Measurements from ENCODE around the gene CNIH2.
"Not testable (repeated sequence)": the region's sequence is repeated elsewhere in the genome, so short reads cannot be mapped to it uniquely, and the experiment has no call there.

Gene CNIH2

DNA sequence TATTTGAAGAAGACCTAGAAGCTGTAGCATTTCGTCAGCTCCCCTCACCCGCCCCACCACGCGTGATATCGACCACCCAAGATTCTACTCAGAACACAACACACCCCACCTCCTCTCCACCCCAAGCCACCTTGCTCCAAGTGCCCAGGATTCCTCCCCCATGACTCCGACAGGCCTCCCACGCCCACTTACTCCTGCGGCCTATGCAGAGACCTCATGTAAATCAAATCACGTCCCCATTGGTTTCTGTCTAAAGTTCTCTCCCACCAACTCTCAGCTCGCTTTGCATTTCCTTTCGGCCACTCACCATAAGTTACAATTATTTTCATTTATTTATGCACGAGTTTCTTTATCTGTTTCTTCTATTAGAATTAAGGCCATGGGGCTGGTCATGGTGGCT is 24.7 kb downstream of the CNIH2 start:
- TF ChIP-seq CTCF (IDR thresholded peaks at IDR 0.05; ENCODE audit: low read depth, low read length) = no peak
- in situ Hi-C loops (cut with HindIII; ENCODE audit: low sequenced_read_pairs) = no loop called here
- no peak for DNase-seq (ENCODE audit: low read depth, low spot score)
- no peak overlapping the region for H3K4me3 ChIP-seq (ENCODE audit: low read depth, low read length)

DNA sequence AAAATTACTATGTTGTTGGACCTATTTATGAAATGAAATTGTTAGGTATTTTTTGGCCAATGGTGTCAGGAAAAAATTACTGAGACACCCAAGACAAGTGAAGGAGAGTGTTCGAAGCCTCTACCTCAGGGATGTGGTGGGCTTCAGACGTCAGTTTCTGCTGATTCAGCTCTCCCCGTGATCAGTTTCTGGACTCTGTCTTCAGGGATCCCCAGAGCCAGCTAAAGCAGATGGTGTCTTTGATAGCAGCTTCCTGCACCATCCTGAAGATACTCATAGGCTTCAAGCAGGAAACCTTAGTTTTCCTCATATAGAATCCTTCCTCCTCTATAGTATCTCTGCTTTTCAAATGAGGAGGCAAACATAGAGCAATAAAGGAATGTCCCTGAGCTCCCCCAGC is 31.5 kb downstream of the CNIH2 start:
- H3K4me3 ChIP-seq (ENCODE audit: low read depth, low read length) = no peak overlapping the region
- in situ Hi-C loops (cut with HindIII; ENCODE audit: low sequenced_read_pairs) = no loop called here
- no peak for DNase-seq (ENCODE audit: low read depth, low spot score)
- no peak for TF ChIP-seq CTCF (IDR thresholded peaks at IDR 0.05; ENCODE audit: low read depth, low read length)

- DNase-seq (ENCODE audit: low read depth, low spot score) = no peak
- TF ChIP-seq CTCF (IDR thresholded peaks at IDR 0.05; ENCODE audit: low read depth, low read length) = no peak
- in situ Hi-C loops (cut with HindIII; ENCODE audit: low sequenced_read_pairs) = no loop called here
- no peak overlapping the region for H3K4me3 ChIP-seq (ENCODE audit: low read depth, low read length)
These were observed 32.3 kb downstream of the CNIH2 start for GRCh38 chr11:66310324-66310723.

DNA sequence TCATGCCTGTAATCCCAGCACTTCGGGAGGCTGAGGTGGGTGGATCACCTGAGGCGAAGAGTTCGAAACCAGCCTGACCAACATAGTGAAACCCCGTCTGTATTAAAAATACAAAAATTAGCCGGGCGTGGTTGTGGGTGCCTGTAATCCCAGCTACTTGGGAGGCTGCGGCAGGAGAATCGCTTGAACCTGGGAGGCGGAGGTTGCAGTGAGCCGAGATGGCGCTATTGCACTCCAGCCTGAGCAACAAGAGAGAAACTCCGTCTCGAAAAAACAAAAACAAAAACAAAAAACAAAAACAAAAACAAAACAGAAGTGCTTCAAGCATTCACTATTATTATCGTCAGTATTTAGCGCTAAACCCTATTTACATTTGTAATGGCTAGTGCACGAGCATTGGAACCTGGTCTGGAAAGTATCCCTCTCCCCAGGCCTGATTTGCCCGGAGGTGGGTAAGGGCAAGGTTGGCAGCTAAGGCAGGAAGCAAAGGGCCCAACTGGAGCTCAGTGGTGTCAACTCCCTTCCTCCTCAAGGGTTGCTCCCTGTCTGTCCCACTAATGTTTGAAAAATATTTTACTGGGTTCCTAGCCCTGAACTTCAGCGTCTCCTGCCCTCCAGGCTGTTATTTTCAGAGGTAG is 32.9 kb downstream of the CNIH2 start:
- H3K4me3 ChIP-seq (ENCODE audit: low read depth, low read length); DNase-seq (ENCODE audit: low read depth, low spot score); in situ Hi-C loops (cut with HindIII; ENCODE audit: low sequenced_read_pairs): not testable (repeated sequence)

- in situ Hi-C loops (cut with HindIII; ENCODE audit: low sequenced_read_pairs) = no loop called here
- peak; percentile 95 for TF ChIP-seq CTCF (IDR thresholded peaks at IDR 0.05; ENCODE audit: low read depth, low read length)
- no peak for DNase-seq (ENCODE audit: low read depth, low spot score)
- peak overlapping the region; percentile 40 for H3K4me3 ChIP-seq (ENCODE audit: low read depth, low read length)
These were observed 33.5 kb downstream of the CNIH2 start for GRCh38 chr11:66311470-66311964.

DNA sequence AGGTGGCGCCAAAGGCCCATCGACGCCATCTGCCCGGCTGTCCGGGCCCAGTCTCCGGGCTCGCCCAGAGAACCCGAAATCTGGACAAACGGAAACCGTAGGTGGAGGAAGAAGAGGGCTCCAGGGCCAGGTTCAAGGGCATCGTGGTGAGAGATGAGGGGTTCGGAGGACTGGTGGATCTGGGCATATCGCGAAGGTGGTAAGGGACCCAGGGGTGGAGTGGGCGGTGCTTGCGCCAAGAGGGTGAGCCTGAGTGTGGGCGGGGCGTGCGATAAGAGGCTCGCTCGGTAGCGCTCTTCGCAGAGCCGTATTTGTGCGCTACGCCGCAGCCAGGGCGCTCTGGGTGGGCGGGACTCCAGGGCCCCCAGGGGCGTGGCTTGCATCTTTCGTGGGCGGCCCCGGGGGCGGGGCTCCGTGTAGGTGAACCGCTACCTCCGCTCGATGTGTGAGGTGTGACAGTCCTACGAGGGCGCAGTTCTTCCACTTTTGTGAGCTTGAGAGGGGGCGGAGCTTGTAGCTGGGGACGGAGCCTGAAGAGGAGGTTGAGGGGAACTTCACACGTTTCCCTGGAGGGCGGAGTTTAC is 34.1 kb downstream of the CNIH2 start:
- peak overlapping the region; percentile 40 for H3K4me3 ChIP-seq (ENCODE audit: low read depth, low read length)
- no peak for TF ChIP-seq CTCF (IDR thresholded peaks at IDR 0.05; ENCODE audit: low read depth, low read length)
- DNase-seq (ENCODE audit: low read depth, low spot score) = peak; percentile 97
- in situ Hi-C loops (cut with HindIII; ENCODE audit: low sequenced_read_pairs) = no loop called here

DNA sequence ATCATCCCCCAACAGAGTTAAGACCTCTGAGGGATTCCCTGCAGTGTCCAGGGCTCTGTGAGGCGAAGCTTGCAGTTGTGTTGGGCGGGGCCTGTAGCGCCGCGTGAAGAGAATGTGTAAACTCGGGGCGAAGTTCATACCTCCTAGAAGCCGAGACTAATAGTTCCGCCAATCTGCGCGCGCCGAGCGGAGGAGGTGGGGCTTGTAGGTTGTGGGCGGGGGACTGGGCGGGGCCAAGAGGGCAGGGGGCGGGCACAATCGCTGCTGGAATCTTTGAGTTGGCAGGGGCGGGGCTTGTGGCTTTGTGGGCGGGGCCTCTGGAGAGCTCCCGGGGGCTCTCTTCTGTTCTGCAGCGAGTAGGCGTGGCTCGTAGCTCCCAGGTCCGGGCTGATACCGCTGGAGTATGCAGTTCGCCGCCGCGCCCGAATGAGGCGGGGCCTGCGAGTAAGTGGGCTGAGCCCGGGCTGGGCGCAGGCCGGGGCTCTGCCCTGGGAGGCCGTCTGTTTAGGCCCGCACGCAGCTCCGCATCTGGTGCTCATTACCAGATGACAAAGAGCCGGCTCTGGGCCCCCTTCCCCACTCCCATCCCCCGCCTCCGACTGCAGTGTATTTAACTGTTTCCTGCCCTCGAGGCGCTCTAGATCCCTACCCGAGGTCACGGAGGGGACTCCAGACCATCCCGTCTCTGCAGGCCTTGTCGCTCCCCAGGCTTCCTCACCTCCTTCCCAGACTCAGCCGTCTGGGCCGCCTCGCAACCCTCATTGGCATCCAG is 34.8 kb downstream of the CNIH2 start:
- no peak for TF ChIP-seq CTCF (IDR thresholded peaks at IDR 0.05; ENCODE audit: low read depth, low read length)
- in situ Hi-C loops (cut with HindIII; ENCODE audit: low sequenced_read_pairs) = no loop called here
- DNase-seq (ENCODE audit: low read depth, low spot score) = peak; percentile 100
- H3K4me3 ChIP-seq (ENCODE audit: low read depth, low read length) = peak overlapping the region; percentile 57
